OCI-M1 (cell line): ENCODE measurements around the gene PFKFB1.

Experiments
- DNase-seq: peaks from one replicate; lab custom pipeline; 2025; lab: John Stamatoyannopoulos, UW

The PFKFB1 gene

DNA sequence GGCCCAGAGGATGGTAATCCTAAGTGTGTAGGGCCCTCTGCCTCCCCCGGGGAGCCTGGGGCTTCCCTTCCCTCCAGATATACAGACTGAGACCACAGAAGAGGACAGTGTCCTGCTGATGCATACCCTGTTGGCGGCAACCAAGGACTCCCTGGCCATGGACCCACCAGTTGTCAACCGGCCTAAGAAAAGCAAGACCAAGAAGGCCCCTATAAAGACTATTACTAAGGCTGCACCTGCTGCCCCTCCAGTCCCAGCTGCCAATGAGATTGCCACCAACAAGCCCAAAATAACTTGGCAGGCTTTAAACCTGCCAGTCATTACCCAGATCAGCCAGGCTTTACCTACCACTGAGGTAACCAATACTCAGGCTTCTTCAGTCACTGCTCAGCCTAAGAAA is 71.4 kb downstream of the PFKFB1 start:
- DNase-seq = no peak

DNA sequence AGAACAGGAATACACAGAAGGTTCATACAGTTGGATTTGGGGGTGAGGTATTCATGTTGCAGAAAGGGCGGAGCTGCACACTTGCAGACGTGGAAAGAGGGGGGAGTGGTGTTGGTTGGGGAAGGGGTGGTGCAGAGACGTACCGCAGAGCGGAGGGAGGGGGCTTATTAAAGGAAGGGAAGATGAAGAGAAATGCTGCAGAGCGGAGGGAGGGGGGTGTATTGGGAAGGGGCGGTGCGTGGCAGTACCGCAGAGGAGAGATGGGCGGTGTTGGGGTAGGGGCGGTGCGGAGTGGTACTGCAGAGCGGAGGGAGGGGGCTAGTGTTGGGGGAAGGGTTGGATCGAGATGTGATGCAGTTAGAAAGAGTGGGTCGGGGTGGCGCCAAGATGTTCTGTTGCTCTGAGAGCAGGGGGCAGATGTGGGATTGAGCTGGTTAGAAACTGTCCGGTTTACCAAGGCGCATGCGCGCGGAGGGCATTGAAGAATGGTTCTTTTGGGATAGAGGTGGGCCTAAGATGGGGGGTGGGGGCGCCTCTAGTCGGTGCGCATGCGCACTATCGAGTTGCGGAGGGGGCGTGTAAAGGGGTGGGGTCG is 72.5 kb downstream of the PFKFB1 start:
- DNase-seq = peak; percentile 76

DNA sequence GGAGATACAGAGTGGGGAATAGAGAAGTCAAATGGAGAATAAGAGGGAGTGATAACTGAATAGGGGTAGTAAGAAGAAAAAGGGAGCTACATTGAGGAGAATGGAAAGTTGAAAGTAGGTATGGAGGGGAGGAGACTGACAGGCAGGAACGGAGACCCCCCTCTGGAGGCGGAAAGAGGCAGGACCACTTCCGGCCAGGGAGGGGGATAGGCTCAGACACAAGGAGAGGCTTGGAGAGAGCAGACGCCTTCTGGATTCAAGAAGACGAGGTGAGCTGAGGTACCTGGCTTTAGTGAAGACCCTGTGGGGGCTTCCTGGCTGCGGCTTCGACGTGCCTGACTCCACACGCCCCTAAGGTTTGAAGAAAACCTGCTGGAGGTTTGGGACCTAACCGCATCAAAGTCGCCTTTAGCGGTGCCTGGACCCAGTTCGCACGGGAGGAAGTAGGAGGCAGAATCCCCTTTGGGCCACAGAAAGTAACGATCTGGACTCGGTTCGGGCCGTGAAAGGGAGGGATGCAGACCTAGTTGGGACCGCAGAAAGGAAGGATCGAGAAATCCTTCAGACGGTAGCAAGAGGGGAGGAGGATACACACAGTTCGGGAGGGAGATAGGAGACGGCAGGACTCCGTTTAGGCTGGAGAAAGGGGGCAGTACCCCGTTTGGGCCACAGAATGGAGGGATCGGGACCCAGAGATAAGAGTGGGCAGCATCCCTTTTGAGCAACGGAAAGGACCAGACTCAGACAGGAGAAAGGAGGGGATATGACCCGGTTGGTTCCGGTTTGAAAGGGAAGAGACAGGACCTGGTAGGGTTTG is 73.2 kb downstream of the PFKFB1 start, which contains the start of gene TRO:
Gene TRO, plus strand, starts transcription at position 215 of the 817 bp plus-strand sequence. CDS start 1,423 bp downstream, outside the sequence.
- peak; percentile 33 for DNase-seq

DNA sequence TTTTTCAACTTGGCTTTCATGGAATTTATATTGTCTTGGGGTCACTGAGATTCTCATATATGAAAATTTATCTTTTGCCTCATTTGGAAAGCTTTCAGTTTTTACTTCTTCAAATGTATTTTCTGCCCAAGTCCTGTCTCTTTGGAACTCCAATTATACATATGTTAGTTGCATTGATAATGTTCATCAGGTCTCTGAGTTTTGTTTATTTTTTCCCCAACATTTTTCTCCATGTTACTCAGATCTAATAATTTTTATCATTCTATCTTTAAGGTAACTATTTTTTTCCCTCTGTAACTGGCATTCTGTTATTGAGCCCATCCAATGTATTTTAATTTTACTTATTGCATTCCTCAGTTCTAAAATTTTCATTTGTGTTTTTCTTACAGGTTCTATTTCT is 84.0 kb downstream of the PFKFB1 start:
- DNase-seq = no peak

DNA sequence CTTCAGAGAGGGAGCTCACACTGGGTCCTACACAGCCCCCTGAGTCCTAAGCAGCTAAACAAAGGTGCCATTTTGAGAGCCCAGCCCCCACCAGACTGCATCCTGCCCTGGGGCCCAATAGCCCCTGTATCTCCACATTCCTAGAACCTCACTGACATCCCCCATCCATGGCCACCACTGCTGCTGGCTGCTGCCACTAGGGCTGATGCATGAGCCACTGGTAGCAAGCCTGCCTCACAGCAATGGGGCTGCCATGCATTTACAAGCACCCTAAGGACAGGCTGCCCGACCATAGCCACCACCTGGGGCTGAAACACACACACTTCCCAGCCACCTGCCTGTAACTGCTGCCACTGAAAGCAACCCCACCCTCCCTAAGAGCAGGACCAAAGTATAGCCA is 99.8 kb downstream of the PFKFB1 start:
- no peak for DNase-seq

DNA sequence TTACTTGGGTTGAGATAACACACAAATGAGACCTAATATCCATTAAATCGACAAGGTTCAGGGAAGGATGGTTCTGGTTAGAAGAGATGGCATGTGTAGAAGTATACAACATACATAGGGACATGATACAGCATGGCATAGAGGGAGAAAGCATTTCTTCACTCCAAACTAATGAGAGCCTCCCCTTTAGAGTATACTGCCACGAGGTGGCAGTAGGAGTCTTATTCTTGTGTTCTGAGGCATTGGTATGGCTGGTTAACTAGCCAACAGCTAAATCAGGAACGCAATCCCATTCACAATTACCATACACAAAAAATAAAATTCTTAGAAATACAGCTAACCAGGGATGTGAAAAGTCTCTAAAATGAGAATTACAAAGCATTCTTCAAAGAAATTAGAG is 102.4 kb downstream of the PFKFB1 start:
- DNase-seq = peak; percentile 69

DNA sequence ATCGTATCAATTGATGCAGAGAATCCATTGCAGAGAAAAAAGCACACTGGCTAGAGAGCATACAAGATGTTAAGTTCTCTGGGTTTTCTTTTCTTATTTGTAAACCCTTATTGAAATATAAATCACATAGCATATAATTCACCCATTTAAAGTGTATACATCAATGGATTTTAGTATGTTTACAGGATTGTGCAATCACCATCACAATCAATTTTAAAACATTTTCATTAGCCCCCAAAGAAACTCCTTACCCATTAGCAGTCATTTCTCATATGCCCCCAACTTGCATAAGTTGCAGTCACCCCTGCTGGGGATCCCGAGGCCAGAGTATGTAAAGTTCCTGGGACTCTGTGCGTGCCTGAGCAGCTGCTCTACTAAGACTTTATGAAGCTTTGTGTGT is 108.2 kb downstream of the PFKFB1 start:
- DNase-seq = no peak
